IMR-90 (cell line): ENCODE data around the gene EXOC5. TPM values are rescaled to one million over a fixed set of nuclear protein-coding genes. Genes with fewer than 3 reads are reported as not detected.

Experiments used
- ATAC-seq: fragments of 200-7000 bp; cut with Tn5 transposase; 2 replicates; pipeline ENCODE4 v1.9.1; 2020; ENCODE audit warnings: low read depth, mild to moderate bottlenecking, moderate library complexity
- BruUV-seq: library from RNA; stranded (reverse); fragments of 400-500 nt; replicated peaks from 2 replicates; lab custom pipeline; 2021; lab: Mats Ljungman, UMichigan
- CTCF ChIA-PET: fragments of 300-600 bp; formaldehyde crosslinking; extraction: SDS; loops from one replicate; lab custom pipeline; 2021; ENCODE audit warnings: antibody characterized with exemption; lab: Yijun Ruan, JAX
- POLR2A ChIA-PET: fragments of 300-600 bp; sonication (Branson Sonifier 250); formaldehyde crosslinking; loops from one replicate; lab custom pipeline; 2022; ENCODE audit warnings: antibody characterized with exemption; ENCODE audit not compliant: unreplicated experiment; lab: Charles Lee
- DNase-seq: peaks from one replicate; pipeline ENCODE4 v3.0.0; 2013
- H2AFZ ChIP-seq: replicated peaks from 2 replicates; pipeline ENCODE3; 2013; ENCODE audit warnings: low read length, mild to moderate bottlenecking; ENCODE audit not compliant: poor library complexity
- H2AK5ac ChIP-seq: 2 replicates; pipeline ENCODE4 v1.6.1; 2013; ENCODE audit warnings: low read depth, low read length, inconsistent platforms
- H2AK9ac ChIP-seq: replicated peaks from 2 replicates; pipeline ENCODE3; 2013; ENCODE audit warnings: mild to moderate bottlenecking, low read depth, low read length, moderate library complexity; ENCODE audit not compliant: poor library complexity
- H2BK120ac ChIP-seq: 2 replicates; pipeline ENCODE4 v1.6.1; 2013; ENCODE audit warnings: low read depth, low read length, inconsistent platforms
- H2BK15ac ChIP-seq: 3 replicates; pipeline ENCODE4 v1.6.1; 2013; ENCODE audit warnings: low read depth, low read length, inconsistent platforms
- H2BK20ac ChIP-seq: 2 replicates; pipeline ENCODE4 v1.6.1; 2013; ENCODE audit warnings: low read depth, mild to moderate bottlenecking, inconsistent platforms, low read length, moderate library complexity
- H2BK5ac ChIP-seq: 2 replicates; pipeline ENCODE4 v1.6.1; 2013; ENCODE audit warnings: mild to moderate bottlenecking, low read depth, low read length, inconsistent platforms; ENCODE audit not compliant: poor library complexity, severe bottlenecking
- H3K14ac ChIP-seq: replicated peaks from 2 replicates; pipeline ENCODE4 v1.6.1; 2013; ENCODE audit warnings: low read depth, low read length, inconsistent platforms
- H3K18ac ChIP-seq: 2 replicates; pipeline ENCODE4 v1.6.1; 2013; ENCODE audit warnings: low read depth, low read length, control low read depth
- H3K23ac ChIP-seq: 2 replicates; pipeline ENCODE4 v1.6.1; 2013; ENCODE audit warnings: low read depth, low read length, inconsistent platforms
- H3K27ac ChIP-seq: 2 replicates; pipeline ENCODE4 v1.5.1; 2013; ENCODE audit warnings: mild to moderate bottlenecking, control low read depth, low read length; ENCODE audit not compliant: insufficient read depth
- H3K27me3 ChIP-seq: 2 replicates; pipeline ENCODE4 v1.6.1; 2013; ENCODE audit warnings: low read length; ENCODE audit not compliant: control insufficient read depth, insufficient read depth
- H3K36me3 ChIP-seq: 2 replicates; pipeline ENCODE4 v1.6.1; 2013; ENCODE audit warnings: low read length, mixed read lengths; ENCODE audit not compliant: control insufficient read depth, insufficient read depth
- H3K4ac ChIP-seq: 2 replicates; pipeline ENCODE4 v1.6.1; 2013; ENCODE audit warnings: low read depth, low read length, inconsistent platforms
- H3K4me1 ChIP-seq: 2 replicates; pipeline ENCODE4 v1.6.1; 2013; ENCODE audit warnings: low read length, mixed read lengths; ENCODE audit not compliant: control insufficient read depth, insufficient read depth
- H3K4me2 ChIP-seq: 2 replicates; pipeline ENCODE4 v1.6.1; 2013; ENCODE audit warnings: low read depth, mild to moderate bottlenecking, control low read depth, low read length, moderate library complexity
- H3K4me3 ChIP-seq: 2 replicates; pipeline ENCODE4 v1.5.1; 2013; ENCODE audit warnings: low read depth, mild to moderate bottlenecking, control low read depth, low read length, moderate library complexity; ENCODE audit not compliant: insufficient read depth
- H3K56ac ChIP-seq: 2 replicates; pipeline ENCODE4 v1.6.1; 2013; ENCODE audit warnings: low read length, inconsistent platforms; ENCODE audit not compliant: insufficient read depth; ENCODE audit errors: extremely low read depth
- H3K79me1 ChIP-seq, 2 experiments: 2 replicates each; pipeline ENCODE4 v1.6.1; 2013; ENCODE audit warnings: low read length in 2 of 2, inconsistent platforms in 1 of 2, low read depth in 1 of 2
- H3K9ac ChIP-seq: 2 replicates; pipeline ENCODE4 v1.6.1; 2013; ENCODE audit warnings: low read depth, low read length, control low read depth
- H3K9me1 ChIP-seq: 2 replicates; pipeline ENCODE4 v1.6.1; 2013; ENCODE audit warnings: low read length, inconsistent platforms; ENCODE audit not compliant: insufficient read depth
- H3K9me3 ChIP-seq: 2 replicates; pipeline ENCODE4 v1.6.1; 2013; ENCODE audit warnings: low read length; ENCODE audit not compliant: control insufficient read depth, insufficient read depth
- H4K20me1 ChIP-seq: 2 replicates; pipeline ENCODE4 v1.6.1; 2013; ENCODE audit warnings: low read length, inconsistent platforms; ENCODE audit not compliant: insufficient read depth
- H4K5ac ChIP-seq: 2 replicates; pipeline ENCODE4 v1.6.1; 2013; ENCODE audit warnings: mild to moderate bottlenecking, low read depth, low read length, control low read depth
- H4K8ac ChIP-seq, 2 experiments: 2 replicates each; pipeline ENCODE4 v1.6.1; 2013; ENCODE audit warnings: low read depth in 2 of 2, low read length in 2 of 2, control low read depth in 1 of 2, inconsistent platforms in 1 of 2
- H4K91ac ChIP-seq: 2 replicates; pipeline ENCODE4 v1.6.1; 2013; ENCODE audit warnings: low read depth, low read length, inconsistent platforms; ENCODE audit not compliant: insufficient read depth
- BHLHE40 ChIP-seq: fragments of 150-350 bp; IDR thresholded peaks from 2 replicates; pipeline ENCODE4 v1.6.1; 2016; ENCODE audit warnings: mild to moderate bottlenecking, low read depth, low read length
- MXI1 ChIP-seq: IDR thresholded peaks from 2 replicates; pipeline ENCODE4 v1.6.1; 2012; ENCODE audit warnings: low read depth, mild to moderate bottlenecking, low read length, moderate library complexity, borderline replicate concordance
- RFX5 ChIP-seq: IDR thresholded peaks from 2 replicates; pipeline ENCODE4 v1.8.0; 2012; ENCODE audit warnings: low read depth, mild to moderate bottlenecking, low read length, moderate library complexity
- WGBS, 2 experiments: methylation state at CpG; one replicate each; pipeline versions ENCODE4 v1.1.5 to v1.1.7; 2013; ENCODE audit warnings: missing lambda C conversion rate in 2 of 2; ENCODE audit not compliant: insufficient read length in 1 of 2; ENCODE audit errors: extremely low coverage in 2 of 2; 5-methylcytosine and 5-hydroxymethylcytosine counted together
- dilution Hi-C: fragments of 300-500 bp; cut with HindIII; formaldehyde crosslinking; loops from one replicate; pipeline ENCODE4 v1.14.3; 2018; ENCODE audit warnings: low sequenced_read_pairs; ENCODE audit not compliant: unreplicated experiment
- in situ Hi-C: fragments of 300-500 bp; cut with MboI; formaldehyde crosslinking; loops from 3 replicates; pipeline ENCODE4 v1.14.3; 2019; ENCODE audit warnings: low sequenced_read_pairs, inconsistent platforms, mixed read lengths
- intact Hi-C: fragments of 100-400 bp; cut with micrococcal nuclease; formaldehyde crosslinking; loops from 2 replicates; pipeline ENCODE4 v1.10.0; 2022
- polyA plus RNA-seq, 3 experiments: library from polyadenylated mRNA; depleted of rRNA; stranded (reverse); fragments of >200 nt; gene quantifications; 2 replicates each; pipeline ENCODE4 v1.2.3, GENCODE V29; 2012; ENCODE audit warnings: low replicate concordance in 1 of 3
- total RNA-seq: library from RNA; depleted of rRNA; stranded (reverse); fragments of >200 nt; gene quantifications from 2 replicates; pipeline ENCODE4 v1.2.3, GENCODE V29; 2012

EXOC5 gene
- total and polyA plus RNA-seq, 2 of the 4 experiments (the other 2 are of a cell fraction): 22.4 to 52.5 TPM

DNA sequence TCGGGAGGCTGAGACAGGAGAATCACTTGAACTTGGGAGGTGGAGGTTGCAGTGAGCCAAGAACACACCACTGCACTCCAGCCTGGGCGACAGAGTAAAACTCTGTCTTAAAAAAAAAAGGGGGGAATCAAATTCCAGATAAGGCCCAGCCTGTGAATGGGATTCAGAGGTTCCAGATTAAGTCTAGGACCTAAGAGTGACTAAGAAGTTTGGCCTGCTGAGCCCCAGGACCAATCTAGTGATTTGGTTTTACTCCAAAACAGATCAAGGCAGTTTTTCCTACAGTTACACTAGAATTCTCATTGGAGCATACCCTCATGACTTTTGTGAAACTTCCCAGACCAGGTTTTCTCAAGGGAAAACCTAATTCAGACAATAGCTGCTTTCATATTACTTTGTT lies 22.8 kb downstream of the EXOC5 start:
- in situ Hi-C loops (no loop called here), intact Hi-C loops (no loop called here), dilution Hi-C loops (no loop called here)
- no peak for DNase-seq
- H4K5ac ChIP-seq: no peak overlapping the region; the same call in 1 of the 2 replicates
- peaks cover 6% of the 10 kb centered on the region for H3K4me1 ChIP-seq
- H3K18ac ChIP-seq: no peak overlapping the region
- no peak overlapping the region for H3K27ac ChIP-seq
- H2BK15ac ChIP-seq: no peak overlapping the region
- no peak overlapping the region for H3K9ac ChIP-seq
- H2AFZ ChIP-seq: no peak overlapping the region
- ChIA-PET POLR2A (no interaction called here), CTCF (interaction anchor here (0.5 kb wide), 1 partner anchor 14 kb away, joined by 4 read pairs; no protein-coding TSS in a partner anchor)
- H3K4me3 ChIP-seq: no peak overlapping the region
- H3K56ac ChIP-seq: no peak overlapping the region
- TF ChIP-seq BHLHE40 (no peak), MXI1 (no peak), RFX5 (no peak)
- H2AK5ac ChIP-seq: no peak overlapping the region
- H4K8ac ChIP-seq: no peak overlapping the region
- H2AK9ac ChIP-seq: no peak overlapping the region
- no peaks in the 10 kb centered on the region for H4K20me1 ChIP-seq
- H3K79me1 ChIP-seq: peaks cover 12 to 40% of the 10 kb centered on the region in 2 experiments
- no peak overlapping the region for H3K4me2 ChIP-seq
- 0 out of 2 replicates have a peak, but pooled peaks cover 2% of the 10 kb centered on the region for H3K36me3 ChIP-seq
- H3K9me1 ChIP-seq: no peaks in the 10 kb centered on the region; the same call in 1 of the 2 replicates
- no peak overlapping the region for H2BK20ac ChIP-seq
- H3K27me3 ChIP-seq: no peaks in the 10 kb centered on the region
- H3K4ac ChIP-seq: no peak overlapping the region
- H2BK5ac ChIP-seq: no peak overlapping the region
- H3K14ac ChIP-seq: no peak overlapping the region
- no TSS peak for BruUV-seq
- no peaks in the 10 kb centered on the region for H3K9me3 ChIP-seq
- no CpG with 5 or more reads among the region's 2 CpGs for WGBS, 2 experiments
- H4K91ac ChIP-seq: no peak overlapping the region
- no peak overlapping the region for H2BK120ac ChIP-seq
- peak; percentile 40; the same call in 1 of the 2 replicates for ATAC-seq
- H3K23ac ChIP-seq: no peak overlapping the region
